OCI-LY3 (cell line): Measurements from ENCODE around the gene TRIM31.

Source experiments
- H2AFZ ChIP-seq: fragments of 200-600, 300-600 bp; shearing (Covaris generic); 2 replicates; pipeline ENCODE4 v1.6.0; 2014; ENCODE audit warnings: antibody characterized with exemption, low read depth, low read length
- H3K27ac ChIP-seq: fragments of 200-600, 300-600 bp; sonication (generic); 2 replicates; pipeline ENCODE4 v1.5.1; 2014; ENCODE audit warnings: mild to moderate bottlenecking, low read length, moderate library complexity, mixed read lengths
- H3K27me3 ChIP-seq: fragments of 200-600, 300-600 bp; sonication (generic); 2 replicates; pipeline ENCODE4 v1.6.1; 2014; ENCODE audit warnings: low read depth, low read length, mixed read lengths
- H3K36me3 ChIP-seq: fragments of 200-600, 300-600 bp; sonication (generic); replicated peaks from 2 replicates; pipeline ENCODE3; 2014; ENCODE audit warnings: low read depth, low read length, mixed read lengths
- H3K4me1 ChIP-seq: fragments of 300-600, 200-600 bp; sonication (generic); 2 replicates; pipeline ENCODE4 v1.6.1; 2014; ENCODE audit warnings: low read length, mixed read lengths
- H3K4me2 ChIP-seq: fragments of 200-600, 300-600 bp; sonication (generic); 2 replicates; pipeline ENCODE4 v1.6.1; 2014; ENCODE audit warnings: low read length, mixed read lengths
- H3K4me3 ChIP-seq: fragments of 300-600, 200-600 bp; sonication (generic); 2 replicates; pipeline ENCODE4 v1.5.1; 2014; ENCODE audit warnings: antibody characterized with exemption, mild to moderate bottlenecking, low read length, moderate library complexity
- H3K79me2 ChIP-seq: fragments of 300-600, 200-600 bp; shearing (Covaris generic); 2 replicates; pipeline ENCODE4 v1.6.1; 2014; ENCODE audit warnings: mild to moderate bottlenecking, low read length, mixed read lengths
- H3K9ac ChIP-seq: fragments of 300-600, 200-600 bp; shearing (Covaris generic); 2 replicates; pipeline ENCODE4 v1.6.0; 2014; ENCODE audit warnings: mild to moderate bottlenecking, low read length, moderate library complexity
- H3K9me3 ChIP-seq: fragments of 200-600, 300-600 bp; shearing (Covaris generic); 2 replicates; pipeline ENCODE4 v1.6.1; 2014; ENCODE audit warnings: low read length, mixed read lengths; ENCODE audit not compliant: insufficient read depth
- H4K20me1 ChIP-seq: fragments of 200-600, 300-600 bp; sonication (generic); 2 replicates; pipeline ENCODE4 v1.6.1; 2016; ENCODE audit warnings: low read length, mixed read lengths; ENCODE audit not compliant: insufficient read depth
- CTCF ChIP-seq: fragments of 200-600, 300-600 bp; sonication (generic); IDR thresholded peaks from 2 replicates; pipeline ENCODE4 v1.5.1; 2014; ENCODE audit warnings: antibody characterized with exemption, low read length, low read depth
- EZH2phosphoT487 ChIP-seq: fragments of 200-600 bp; shearing (Covaris generic); IDR thresholded peaks from 2 replicates; pipeline ENCODE4 v1.6.1; 2018; ENCODE audit warnings: antibody characterized with exemption, mixed run types, low read depth

TRIM31 gene

GRCh38 chr6:30055513-30055912 is 57.4 kb downstream of the TRIM31 start:
- TF ChIP-seq EZH2phosphoT487 (no peak), CTCF (no peak)
- peaks cover 8% of the 10 kb centered on the region for H3K79me2 ChIP-seq
- no peak overlapping the region for H3K4me2 ChIP-seq
- no peak overlapping the region for H2AFZ ChIP-seq
- H3K4me1 ChIP-seq, result peaks cover 6% of the 10 kb centered on the region
- no peak overlapping the region for H3K9ac ChIP-seq
- no peak overlapping the region for H3K27ac ChIP-seq
- H3K9me3 ChIP-seq, result no peaks in the 10 kb centered on the region
- no peaks in the 10 kb centered on the region for H4K20me1 ChIP-seq
- H3K36me3 ChIP-seq, result no peaks in the 10 kb centered on the region
- no peaks in the 10 kb centered on the region for H3K27me3 ChIP-seq
- no peak overlapping the region for H3K4me3 ChIP-seq

- Histone ChIP-seq H2AFZ (no peak overlapping the region), H3K9ac (no peak overlapping the region), H3K79me2 (no peaks in the 10 kb centered on the region), H3K9me3 (no peaks in the 10 kb centered on the region), H3K27me3 (no peaks in the 10 kb centered on the region), H3K4me2 (no peak overlapping the region), H3K27ac (no peak overlapping the region), H3K36me3 (no peaks in the 10 kb centered on the region), H3K4me1 (no peaks in the 10 kb centered on the region), H4K20me1 (no peaks in the 10 kb centered on the region), H3K4me3 (no peak overlapping the region)
- no peak for TF ChIP-seq EZH2phosphoT487
- no peak for TF ChIP-seq CTCF
Measured at GRCh38 chr6:30053682-30054081, 59.2 kb downstream of the TRIM31 start.
